OCI-LY7 (cell line): Measurements from ENCODE around the gene OGFR. TPM values are rescaled to one million over a fixed set of nuclear protein-coding genes. Genes with fewer than 3 reads are reported as not detected.

Source experiments
- BruUV-seq: library from RNA; stranded (reverse); fragments of 400-500 nt; replicated peaks from 2 replicates; lab custom pipeline; 2021; lab: Mats Ljungman, UMichigan
- CTCF ChIA-PET: fragments of 300-600 bp; sonication (Branson Sonifier 250); formaldehyde crosslinking; loops from one replicate; lab custom pipeline; 2022; ENCODE audit warnings: antibody characterized with exemption; ENCODE audit not compliant: unreplicated experiment; lab: Charles Lee
- POLR2A ChIA-PET: fragments of 300-600 bp; sonication (Branson Sonifier 250); formaldehyde crosslinking; loops from one replicate; lab custom pipeline; 2022; ENCODE audit warnings: antibody characterized with exemption; lab: Charles Lee
- DNase-seq: peaks from one replicate; pipeline ENCODE4 v3.0.0-alpha.2; 2015; ENCODE audit warnings: low spot score
- H2AFZ ChIP-seq: fragments of 200-600 bp; sonication (generic), shearing (Covaris generic); 2 replicates; pipeline ENCODE4 v1.6.1; 2014; ENCODE audit warnings: mild to moderate bottlenecking, antibody characterized with exemption, low read length, moderate library complexity
- H3K27ac ChIP-seq: fragments of 200-600 bp; sonication (generic); 2 replicates; pipeline ENCODE4 v1.5.1; 2014; ENCODE audit warnings: mixed run types, low read depth, mild to moderate bottlenecking, moderate library complexity, low read length, inconsistent platforms; ENCODE audit not compliant: poor library complexity, severe bottlenecking
- H3K36me3 ChIP-seq: fragments of 200-600 bp; sonication (generic); 2 replicates; pipeline ENCODE4 v1.6.1; 2014; ENCODE audit warnings: mild to moderate bottlenecking, antibody characterized with exemption, low read length, moderate library complexity, mixed read lengths; ENCODE audit not compliant: insufficient read depth
- H3K4me1 ChIP-seq: fragments of 200-600 bp; sonication (generic); 2 replicates; pipeline ENCODE4 v1.5.1; 2014; ENCODE audit warnings: mild to moderate bottlenecking, low read length; ENCODE audit not compliant: insufficient read depth, poor library complexity, severe bottlenecking
- H3K4me2 ChIP-seq: fragments of 200-600 bp; sonication (generic); 2 replicates; pipeline ENCODE4 v1.6.1; 2014; ENCODE audit warnings: mild to moderate bottlenecking, low read length
- H3K4me3 ChIP-seq: fragments of 200-600 bp; sonication (generic); 2 replicates; pipeline ENCODE4 v1.5.1; 2014; ENCODE audit warnings: mild to moderate bottlenecking, low read depth, low read length; ENCODE audit not compliant: poor library complexity, severe bottlenecking
- H3K79me2 ChIP-seq: fragments of 200-600 bp; sonication (generic); 2 replicates; pipeline ENCODE4 v1.6.1; 2016; ENCODE audit warnings: low read depth, mild to moderate bottlenecking, low read length, moderate library complexity, mixed read lengths; ENCODE audit not compliant: insufficient read depth
- H3K9me2 ChIP-seq: fragments of 200-600 bp; sonication (generic); 2 replicates; pipeline ENCODE4 v1.6.1; 2016; ENCODE audit warnings: mild to moderate bottlenecking, low read length, mixed read lengths; ENCODE audit not compliant: insufficient read depth
- H3K9me3 ChIP-seq: fragments of 200-600 bp; sonication (generic); 2 replicates; pipeline ENCODE4 v1.6.1; 2014; ENCODE audit warnings: mild to moderate bottlenecking, mixed run types, low read length, mixed read lengths
- H4K20me1 ChIP-seq: fragments of 200-600 bp; sonication (generic); 2 replicates; pipeline ENCODE4 v1.6.1; 2014; ENCODE audit warnings: mild to moderate bottlenecking, antibody characterized with exemption, low read length, moderate library complexity, mixed read lengths; ENCODE audit not compliant: insufficient read depth
- CTCF ChIP-seq: fragments of 200-600 bp; sonication (generic); conservative IDR thresholded peaks from 2 replicates; pipeline ENCODE4 v1.5.1; 2014; ENCODE audit warnings: mild to moderate bottlenecking, antibody characterized with exemption, low read length, moderate library complexity, mixed read lengths
- EZH2phosphoT487 ChIP-seq: fragments of 200-600 bp; sonication (generic); IDR thresholded peaks from 2 replicates; pipeline ENCODE4 v1.6.1; 2018; ENCODE audit warnings: low read depth, borderline replicate concordance, mild to moderate bottlenecking, mixed run types, antibody characterized with exemption, low read length, moderate library complexity, mixed read lengths
- intact Hi-C: fragments of 100-400 bp; cut with micrococcal nuclease; formaldehyde crosslinking; loops from one replicate; pipeline ENCODE4 v1.10.0; 2022; ENCODE audit not compliant: unreplicated experiment
- total RNA-seq, 2 experiments: library from RNA; depleted of rRNA in 1 of 2; stranded (reverse); fragments of >200 nt in 1 of 2; shearing (Covaris generic) in 1 of 2; gene quantifications; 2 replicates each; pipeline ENCODE4 v1.2.3, GENCODE V29; 2014 to 2022

OGFR gene
- total RNA-seq, 2 experiments from 2014 or later = 64.8 to 69.9 TPM

- Histone ChIP-seq H3K27ac (no peak overlapping the region), H3K79me2 (no peaks in the 10 kb centered on the region), H4K20me1 (no peaks in the 10 kb centered on the region), H3K36me3 (no peaks in the 10 kb centered on the region), H3K4me3 (no peak overlapping the region), H3K4me1 (peaks cover 4% of the 10 kb centered on the region), H3K4me2 (no peak overlapping the region), H3K9me3 (no peaks in the 10 kb centered on the region), H3K9me2 (no peaks in the 10 kb centered on the region), H2AFZ (no peak overlapping the region)
- DNase-seq = no peak
- CTCF ChIA-PET = no interaction called here
- no TSS peak for BruUV-seq
- intact Hi-C loops = no loop called here
- POLR2A ChIA-PET = no interaction called here
- TF ChIP-seq EZH2phosphoT487 = no peak
- no peak for TF ChIP-seq CTCF
Observed at GRCh38 chr20:62787321-62787720, 17.3 kb upstream of the OGFR start.

GRCh38 chr20:62787866-62788265 lies 16.8 kb upstream of the OGFR start:
- Histone ChIP-seq H4K20me1 (no peaks in the 10 kb centered on the region), H3K4me2 (no peak overlapping the region), H3K9me2 (no peaks in the 10 kb centered on the region), H3K4me3 (no peak overlapping the region), H2AFZ (no peak overlapping the region), H3K79me2 (no peaks in the 10 kb centered on the region), H3K27ac (no peak overlapping the region), H3K9me3 (no peaks in the 10 kb centered on the region), H3K36me3 (no peaks in the 10 kb centered on the region), H3K4me1 (peaks cover 5% of the 10 kb centered on the region)
- TF ChIP-seq CTCF (no peak), EZH2phosphoT487 (no peak)
- ChIA-PET POLR2A (no interaction called here), CTCF (no interaction called here)
- BruUV-seq = no TSS peak
- intact Hi-C loops = no loop called here
- no peak for DNase-seq

GRCh38 chr20:62788607-62789006 lies 16.0 kb upstream of the OGFR start:
- Histone ChIP-seq H3K36me3 (no peaks in the 10 kb centered on the region), H3K9me2 (no peaks in the 10 kb centered on the region), H3K9me3 (no peaks in the 10 kb centered on the region), H3K79me2 (no peaks in the 10 kb centered on the region), H3K27ac (no peak overlapping the region), H4K20me1 (no peaks in the 10 kb centered on the region), H2AFZ (no peak overlapping the region), H3K4me2 (no peak overlapping the region), H3K4me3 (no peak overlapping the region), H3K4me1 (peaks cover 13% of the 10 kb centered on the region)
- DNase-seq = no peak
- intact Hi-C loops = no loop called here
- TF ChIP-seq CTCF = no peak
- TF ChIP-seq EZH2phosphoT487 = no peak
- no TSS peak for BruUV-seq
- ChIA-PET POLR2A (interaction anchor here (0.7 kb wide), 1 partner anchor 129 kb away, joined by 3 read pairs; no protein-coding TSS in a partner anchor), CTCF (no interaction called here)
